ENCODE results near the gene G3BP1.

DNA sequence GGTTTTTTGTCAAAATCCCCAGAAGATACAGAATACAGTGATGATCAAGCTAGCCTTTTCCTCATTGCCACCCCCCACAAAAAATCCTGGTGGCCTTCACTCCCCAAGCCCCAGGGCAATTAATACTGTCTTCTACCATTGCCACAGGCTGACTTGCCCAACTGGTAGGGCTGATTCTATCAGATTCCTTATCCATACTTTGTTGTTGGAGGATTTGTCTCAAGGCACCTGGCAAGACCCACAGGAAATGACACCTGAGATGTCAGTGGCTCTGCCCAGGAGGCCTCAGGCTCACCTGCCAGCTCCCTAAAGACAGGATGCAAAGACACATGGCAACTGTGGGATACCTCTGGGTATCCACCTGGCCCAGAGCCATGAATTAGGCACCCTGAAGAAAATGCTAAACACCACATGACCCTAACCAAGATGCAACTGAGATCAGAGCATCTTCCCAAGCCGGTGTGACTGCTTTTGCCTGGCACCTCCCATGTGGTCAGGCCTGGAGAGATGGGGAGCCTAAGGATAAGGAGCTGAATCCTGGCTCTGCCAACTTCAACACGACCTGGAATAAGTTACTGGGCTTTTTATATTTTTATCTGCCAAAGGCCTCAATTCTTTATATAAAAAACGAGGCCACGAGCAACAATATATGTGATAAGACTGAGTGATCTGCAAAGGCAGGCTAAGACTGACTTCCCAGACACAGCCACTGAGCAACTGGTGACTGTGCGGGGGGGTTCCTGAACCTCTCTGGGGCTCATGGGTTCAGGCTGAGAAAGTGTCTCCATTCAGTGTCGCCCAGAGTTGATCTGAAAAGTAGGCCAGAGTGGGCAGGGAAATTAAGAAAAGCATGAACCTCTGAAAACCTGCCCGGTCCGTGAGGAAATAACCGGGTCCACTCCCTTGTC, 14.3 kb upstream of the G3BP1 start:
- TF ChIP-seq, protein P1, sequence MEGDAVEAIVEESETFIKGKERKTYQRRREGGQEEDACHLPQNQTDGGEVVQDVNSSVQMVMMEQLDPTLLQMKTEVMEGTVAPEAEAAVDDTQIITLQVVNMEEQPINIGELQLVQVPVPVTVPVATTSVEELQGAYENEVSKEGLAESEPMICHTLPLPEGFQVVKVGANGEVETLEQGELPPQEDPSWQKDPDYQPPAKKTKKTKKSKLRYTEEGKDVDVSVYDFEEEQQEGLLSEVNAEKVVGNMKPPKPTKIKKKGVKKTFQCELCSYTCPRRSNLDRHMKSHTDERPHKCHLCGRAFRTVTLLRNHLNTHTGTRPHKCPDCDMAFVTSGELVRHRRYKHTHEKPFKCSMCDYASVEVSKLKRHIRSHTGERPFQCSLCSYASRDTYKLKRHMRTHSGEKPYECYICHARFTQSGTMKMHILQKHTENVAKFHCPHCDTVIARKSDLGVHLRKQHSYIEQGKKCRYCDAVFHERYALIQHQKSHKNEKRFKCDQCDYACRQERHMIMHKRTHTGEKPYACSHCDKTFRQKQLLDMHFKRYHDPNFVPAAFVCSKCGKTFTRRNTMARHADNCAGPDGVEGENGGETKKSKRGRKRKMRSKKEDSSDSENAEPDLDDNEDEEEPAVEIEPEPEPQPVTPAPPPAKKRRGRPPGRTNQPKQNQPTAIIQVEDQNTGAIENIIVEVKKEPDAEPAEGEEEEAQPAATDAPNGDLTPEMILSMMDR (IDR thresholded peaks at IDR 0.05; ENCODE audit: low read depth, low read length, poor library complexity, severe bottlenecking), result no peak
- TF ChIP-seq EZH2phosphoT487 (IDR thresholded peaks at IDR 0.05; ENCODE audit: borderline replicate concordance, low read length), result no peak

All from DOHH2 (cell line).